ENCODE results near the gene AFTPH. TPM values are rescaled to one million over a fixed set of nuclear protein-coding genes. Genes with fewer than 3 reads are reported as not detected.

Gene AFTPH
- total RNA-seq = 10 to 100 TPM; 32.3 to 35.2 TPM

- Mint-ChIP-seq H3K36me3 (ENCODE audit: low read depth) (peaks cover 3% of the 10 kb centered on the region), H3K4me3 (peak within 1 kb of the TSS; percentile 95), H3K27me3 (no peaks in the 10 kb centered on the region), H3K9me3 (ENCODE audit: low read depth) (no peaks in the 10 kb centered on the region), H3K4me1 (peaks cover 30% of the 10 kb centered on the region), H3K27ac (peak within 1 kb of the TSS; percentile 100)
- DNase-seq = peak; percentile 100
- ATAC-seq = peak; percentile 93
- ChIA-PET POLR2A (interaction anchor here (0.6 to 1.6 kb wide), 14 partner anchors 41 to 935 kb away, joined by 3 to 8 read pairs (median 4); partner anchors contain the start of genes CEP68, MDH1, RAB1A and SERTAD2), CTCF (interaction anchor here (0.5 to 3.5 kb wide), 42 partner anchors 10 to 532 kb away, joined by 3 to 74 read pairs (median 5); partner anchors contain the start of gene CEP68)
- intact Hi-C loops (cut with DNase I, micrococcal nuclease) = loop anchor here (1.0 to 5.0 kb wide), 24 partner anchors 31 to 936 kb away; partner anchors contain the start of genes SERTAD2 (in 2 of the 2), ACTR2 (in 1 of the 2), CEP68 (in 1 of the 2) and MDH1 (in 1 of the 2)
Measured at GRCh38 chr2:64523666-64524603, at the start of gene AFTPH. TSS of gene AFTPH (plus strand) at chr2:64524328. CDS start at chr2:64551475, 27,147 bp downstream.

GRCh38 chr2:64474636-64475035 is 49.5 kb upstream of the AFTPH start:
- peaks cover 2% of the 10 kb centered on the region for H3K27me3 Mint-ChIP-seq
- H3K27ac Mint-ChIP-seq = no peak overlapping the region
- intact Hi-C loops (cut with DNase I, micrococcal nuclease) = no loop called here
- H3K4me3 Mint-ChIP-seq = no peak overlapping the region
- ATAC-seq (no peak), DNase-seq (no peak)
- no peaks in the 10 kb centered on the region for H3K9me3 Mint-ChIP-seq (ENCODE audit: low read depth)
- no peaks in the 10 kb centered on the region for H3K36me3 Mint-ChIP-seq (ENCODE audit: low read depth)
- ChIA-PET CTCF (interaction anchor here (1.6 kb wide), 1 partner anchor 11 kb away, joined by 5 read pairs; no protein-coding TSS in a partner anchor), POLR2A (no interaction called here)
- H3K4me1 Mint-ChIP-seq = peaks cover 10% of the 10 kb centered on the region

- Mint-ChIP-seq H3K4me3 (no peak overlapping the region), H3K27me3 (peaks cover 2% of the 10 kb centered on the region), H3K27ac (no peak overlapping the region), H3K4me1 (peaks cover 12% of the 10 kb centered on the region), H3K36me3 (ENCODE audit: low read depth) (no peaks in the 10 kb centered on the region), H3K9me3 (ENCODE audit: low read depth) (no peaks in the 10 kb centered on the region)
- POLR2A ChIA-PET = no interaction called here
- no peak for ATAC-seq
- CTCF ChIA-PET = interaction anchor here (1.3 to 2.0 kb wide), 3 partner anchors 9 to 146 kb away, joined by 5 to 10 read pairs (median 6); no protein-coding TSS in a partner anchor
- intact Hi-C loops (cut with DNase I, micrococcal nuclease) = no loop called here
- DNase-seq = no peak
Measured at GRCh38 chr2:64477037-64477436, 47.1 kb upstream of the AFTPH start.

GRCh38 chr2:64477979-64478378 is 46.1 kb upstream of the AFTPH start:
- POLR2A ChIA-PET = no interaction called here
- no peak for ATAC-seq

GRCh38 chr2:64478502-64479230 is 45.5 kb upstream of the AFTPH start:
- ATAC-seq = peak; percentile 61
- no peak overlapping the region for H3K27ac Mint-ChIP-seq
- H3K36me3 Mint-ChIP-seq (ENCODE audit: low read depth) = no peaks in the 10 kb centered on the region
- H3K4me3 Mint-ChIP-seq = no peak overlapping the region
- peak; percentile 34 for DNase-seq
- H3K9me3 Mint-ChIP-seq (ENCODE audit: low read depth) = no peaks in the 10 kb centered on the region
- H3K27me3 Mint-ChIP-seq = peaks cover 2% of the 10 kb centered on the region
- H3K4me1 Mint-ChIP-seq = peaks cover 12% of the 10 kb centered on the region
- ChIA-PET CTCF (interaction anchor here (0.7 to 2.5 kb wide), 5 partner anchors 9 to 1806 kb away, joined by 3 to 15 read pairs (median 4); no protein-coding TSS in a partner anchor), POLR2A (no interaction called here)
- intact Hi-C loops (cut with DNase I, micrococcal nuclease) = no loop called here

More at GRCh38 chr2:64477979-64478378, 46.1 kb upstream of the AFTPH start:
- Mint-ChIP-seq H3K4me1 (peaks cover 12% of the 10 kb centered on the region), H3K9me3 (ENCODE audit: low read depth) (no peaks in the 10 kb centered on the region), H3K27me3 (peaks cover 2% of the 10 kb centered on the region), H3K36me3 (ENCODE audit: low read depth) (no peaks in the 10 kb centered on the region), H3K4me3 (no peak overlapping the region), H3K27ac (no peak overlapping the region)
- no peak for DNase-seq
- CTCF ChIA-PET = interaction anchor here (0.7 to 2.5 kb wide), 4 partner anchors 10 to 1806 kb away, joined by 3 to 15 read pairs (median 4); no protein-coding TSS in a partner anchor
- intact Hi-C loops (cut with DNase I, micrococcal nuclease) = no loop called here

- Mint-ChIP-seq H3K27ac (no peak overlapping the region), H3K4me1 (peaks cover 12% of the 10 kb centered on the region), H3K9me3 (ENCODE audit: low read depth) (no peaks in the 10 kb centered on the region), H3K4me3 (no peak overlapping the region), H3K36me3 (ENCODE audit: low read depth) (no peaks in the 10 kb centered on the region), H3K27me3 (peaks cover 2% of the 10 kb centered on the region)
- no peak for ATAC-seq
- POLR2A ChIA-PET = no interaction called here
- no peak for DNase-seq
- intact Hi-C loops (cut with DNase I, micrococcal nuclease) = no loop called here
- CTCF ChIA-PET = interaction anchor here (0.6 to 4.5 kb wide), 7 partner anchors 8 to 468 kb away, joined by 3 to 29 read pairs (median 4); no protein-coding TSS in a partner anchor
Measured at GRCh38 chr2:64479259-64480117, 44.6 kb upstream of the AFTPH start.

- Mint-ChIP-seq H3K27ac (no peak overlapping the region), H3K4me3 (no peak overlapping the region), H3K4me1 (peaks cover 12% of the 10 kb centered on the region), H3K27me3 (no peaks in the 10 kb centered on the region), H3K9me3 (ENCODE audit: low read depth) (no peaks in the 10 kb centered on the region), H3K36me3 (ENCODE audit: low read depth) (no peaks in the 10 kb centered on the region)
- ATAC-seq = no peak
- intact Hi-C loops (cut with DNase I, micrococcal nuclease) = no loop called here
- POLR2A ChIA-PET = interaction anchor here (0.7 kb wide), 1 partner anchor 51 kb away, joined by 12 read pairs; no protein-coding TSS in a partner anchor
- CTCF ChIA-PET = interaction anchor here (0.6 to 4.5 kb wide), 3 partner anchors 118 to 163 kb away, joined by 3 to 29 read pairs (median 3); no protein-coding TSS in a partner anchor
- DNase-seq = no peak
Measured at GRCh38 chr2:64481665-64482064, 42.5 kb upstream of the AFTPH start.

- no peaks in the 10 kb centered on the region for H3K27me3 Mint-ChIP-seq
- H3K36me3 Mint-ChIP-seq (ENCODE audit: low read depth) = no peaks in the 10 kb centered on the region
- H3K4me3 Mint-ChIP-seq = no peak overlapping the region
- H3K27ac Mint-ChIP-seq = no peak overlapping the region
- no peaks in the 10 kb centered on the region for H3K9me3 Mint-ChIP-seq (ENCODE audit: low read depth)
- peaks cover 12% of the 10 kb centered on the region for H3K4me1 Mint-ChIP-seq
- CTCF ChIA-PET = interaction anchor here (0.6 to 4.5 kb wide), 4 partner anchors 36 to 384 kb away, joined by 3 to 29 read pairs (median 3); no protein-coding TSS in a partner anchor
- POLR2A ChIA-PET = interaction anchor here (0.7 kb wide), 1 partner anchor 50 kb away, joined by 12 read pairs; no protein-coding TSS in a partner anchor
- DNase-seq (no peak), ATAC-seq (no peak)
- intact Hi-C loops (cut with DNase I, micrococcal nuclease) = no loop called here
Measured at GRCh38 chr2:64482243-64482642, 41.9 kb upstream of the AFTPH start.

GRCh38 chr2:64482765-64483504 is 41.2 kb upstream of the AFTPH start:
- ChIA-PET POLR2A (no interaction called here), CTCF (interaction anchor here (0.6 to 4.5 kb wide), 6 partner anchors 13 to 384 kb away, joined by 3 to 29 read pairs (median 4); no protein-coding TSS in a partner anchor)

GRCh38 chr2:64485331-64485730 is 38.8 kb upstream of the AFTPH start:
- H3K36me3 Mint-ChIP-seq (ENCODE audit: low read depth) = no peaks in the 10 kb centered on the region
- ATAC-seq (no peak), DNase-seq (no peak)
- POLR2A ChIA-PET = interaction anchor here (0.9 kb wide), 1 partner anchor 154 kb away, joined by 3 read pairs; no protein-coding TSS in a partner anchor
- CTCF ChIA-PET = interaction anchor here (0.6 to 5.4 kb wide), 11 partner anchors 9 to 562 kb away, joined by 3 to 191 read pairs (median 3); no protein-coding TSS in a partner anchor
- intact Hi-C loops (cut with DNase I, micrococcal nuclease) = no loop called here
- no peaks in the 10 kb centered on the region for H3K9me3 Mint-ChIP-seq (ENCODE audit: low read depth)
- H3K27ac Mint-ChIP-seq = no peak overlapping the region
- H3K27me3 Mint-ChIP-seq = no peaks in the 10 kb centered on the region
- H3K4me1 Mint-ChIP-seq = peaks cover 8% of the 10 kb centered on the region
- H3K4me3 Mint-ChIP-seq = no peak overlapping the region

More at GRCh38 chr2:64482765-64483504, 41.2 kb upstream of the AFTPH start:
- Mint-ChIP-seq H3K27ac (no peak overlapping the region), H3K4me1 (peaks cover 12% of the 10 kb centered on the region), H3K9me3 (ENCODE audit: low read depth) (no peaks in the 10 kb centered on the region), H3K4me3 (no peak overlapping the region), H3K36me3 (ENCODE audit: low read depth) (no peaks in the 10 kb centered on the region), H3K27me3 (no peaks in the 10 kb centered on the region)
- ATAC-seq (no peak), DNase-seq (peak; percentile 20)
- intact Hi-C loops (cut with DNase I, micrococcal nuclease) = no loop called here
